Measurements from ENCODE around the gene ZNF784. TPM values are rescaled to one million over a fixed set of nuclear protein-coding genes. Genes with fewer than 3 reads are reported as not detected.

Gene ZNF784
- total and polyA plus RNA-seq, 9 of the 15 experiments (the other 6 are each of a cell fraction or from before 2014, with no cell fraction given): 0.14 to 6.1 (median 2.1) TPM

DNA sequence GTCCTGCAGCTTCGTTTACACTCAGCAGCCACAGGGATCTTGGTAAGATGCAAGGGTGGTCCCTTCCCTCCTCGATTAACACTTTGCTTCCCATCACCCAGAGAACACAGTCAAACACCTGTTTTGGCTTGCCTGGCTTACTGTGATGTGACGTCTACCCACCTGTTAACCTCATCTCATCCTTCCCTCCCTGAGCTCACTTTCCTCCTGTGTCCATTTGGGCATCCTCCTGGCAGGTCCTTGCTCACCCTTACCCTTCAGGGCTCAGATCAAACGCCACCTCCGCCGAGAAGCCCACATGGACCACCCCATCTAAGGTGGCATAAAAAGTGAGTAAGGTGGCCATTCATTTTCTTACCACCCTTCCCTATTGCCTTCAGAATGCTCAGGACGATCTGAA lies 34.3 kb downstream of the ZNF784 start:
- CTCF ChIA-PET (ENCODE audit: low intra/inter-chr PET ratio): no interaction called here
- Histone ChIP-seq H3K27ac (ENCODE audit: extremely low read depth, low read depth, low read length) (no peak overlapping the region), H3K36me3 (ENCODE audit: control insufficient read depth, insufficient read depth, low read length) (peaks cover 21% of the 10 kb centered on the region; the same call in 2 of the 3 replicates), H4K20me1 (replicated peaks; ENCODE audit: control insufficient read depth, insufficient read depth, low read length) (0 out of 2 replicates have a peak, but pooled peaks cover 6% of the 10 kb centered on the region), H3K4me2 (ENCODE audit: insufficient read depth, low read length) (no peak overlapping the region), H3K27me3 (ENCODE audit: control insufficient read depth in 2 of 2, insufficient read depth in 2 of 2, low read length in 2 of 2) (peaks cover under 1 to 2% of the 10 kb centered on the region in 2 experiments; a peak in 3 of 5 replicates), H2AFZ (ENCODE audit: low read depth, low read length) (no peak overlapping the region), H3K4me3 (no peak overlapping the region), H3K79me2 (ENCODE audit: control insufficient read depth, insufficient read depth, low read length) (no peaks in the 10 kb centered on the region), H3K9me1 (ENCODE audit: control insufficient read depth, insufficient read depth, low read length) (no peaks in the 10 kb centered on the region), H3K9me3 (replicated peaks; ENCODE audit: control insufficient read depth, insufficient read depth, low read depth, low read length) (peaks cover 3% of the 10 kb centered on the region; the same call in 1 of the 2 replicates), H3K9ac (ENCODE audit: insufficient read depth in 1 of 2, low read depth in 2 of 2, low read length in 2 of 2) (peak overlapping the region in 1 of 2 experiments; percentile 23; a peak in 1 of 4 replicates), H3K4me1 (replicated peaks in 1 of 2; ENCODE audit: control insufficient read depth in 2 of 2, insufficient read depth in 2 of 2, low read length in 2 of 2) (peaks cover 10 to 40% of the 10 kb centered on the region in 2 experiments; a peak in 3 of 5 replicates)
- peak; percentile 64 for TF ChIP-seq ZFP36 (IDR thresholded peaks at IDR 0.05; ENCODE audit: low read depth, low read length, partially characterized antibody)
- no peak for TF ChIP-seq GABPA (tag; conservative IDR thresholded peaks at IDR 0.05; ENCODE audit: low read depth)
- no peak for TF ChIP-seq NCOR1 (IDR thresholded peaks at IDR 0.05)
- WGBS (ENCODE audit: insufficient coverage, low coverage, missing lambda C conversion rate): 39% methylated on average over 7 of the region's 7 CpGs
- intact Hi-C loops (cut with micrococcal nuclease): no loop called here
- POLR2A ChIA-PET: no interaction called here
- no peak for FAIRE-seq
- no peak for ATAC-seq
- BruUV-seq (replicated peaks): no TSS peak
- no peak for DNase-seq (ENCODE audit: extremely low read depth in 1 of 4, low spot score in 3 of 4)
- in situ Hi-C loops (cut with MboI): no loop called here

DNA sequence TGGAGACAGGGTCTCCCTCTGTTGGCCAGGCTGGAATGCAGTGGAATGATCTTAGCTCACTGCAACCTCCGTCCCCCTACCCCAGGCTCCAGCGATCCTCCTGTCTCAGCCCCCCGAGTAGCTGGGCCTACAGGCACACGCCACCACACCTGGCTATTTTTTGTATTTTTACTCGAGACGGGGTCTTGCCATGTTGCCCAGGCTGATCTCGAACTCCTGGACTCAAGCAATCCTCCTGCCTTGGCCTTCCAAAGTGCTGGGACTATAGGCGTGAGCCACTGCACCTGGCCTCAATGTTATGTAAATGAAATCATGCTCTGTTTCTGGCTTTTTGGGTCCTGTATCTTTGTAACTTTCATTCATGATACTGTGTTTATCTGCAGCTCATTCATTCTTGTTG lies 35.6 kb downstream of the ZNF784 start:
- in situ Hi-C loops (cut with MboI): no loop called here
- H3K9ac ChIP-seq (ENCODE audit: insufficient read depth in 1 of 2, low read depth in 2 of 2, low read length in 2 of 2): no peak overlapping the region
- no peaks in the 10 kb centered on the region for H3K9me1 ChIP-seq (ENCODE audit: control insufficient read depth, insufficient read depth, low read length)
- H3K27ac ChIP-seq (ENCODE audit: extremely low read depth, low read depth, low read length): no peak overlapping the region
- H3K79me2 ChIP-seq (ENCODE audit: control insufficient read depth, insufficient read depth, low read length): no peaks in the 10 kb centered on the region
- no peak overlapping the region for H2AFZ ChIP-seq (ENCODE audit: low read depth, low read length)
- FAIRE-seq (no peak), DNase-seq (ENCODE audit: extremely low read depth in 1 of 4, low spot score in 3 of 4) (no peak), ATAC-seq (no peak)
- peaks cover 10 to 40% of the 10 kb centered on the region in 2 experiments; a peak in 3 of 5 replicates for H3K4me1 ChIP-seq (replicated peaks in 1 of 2; ENCODE audit: control insufficient read depth in 2 of 2, insufficient read depth in 2 of 2, low read length in 2 of 2)
- ChIA-PET POLR2A (interaction anchor here (0.6 to 3.1 kb wide), 3 partner anchors 10 to 361 kb away, joined by 3 to 22 read pairs (median 3); partner anchors contain the start of genes FIZ1 and ZNF524), CTCF (ENCODE audit: low intra/inter-chr PET ratio) (no interaction called here)
- no TSS peak for BruUV-seq (replicated peaks)
- peaks cover 12% of the 10 kb centered on the region; the same call in 2 of the 3 replicates for H3K36me3 ChIP-seq (ENCODE audit: control insufficient read depth, insufficient read depth, low read length)
- TF ChIP-seq CBFB (CRISPR knock-in tag; IDR thresholded peaks at IDR 0.05) (no peak), ZNF184 (CRISPR knock-in tag; IDR thresholded peaks at IDR 0.05) (no peak), RBM14 (IDR thresholded peaks at IDR 0.05; ENCODE audit: borderline replicate concordance, insufficient read depth, low read depth, low read length) (no peak), ZNF121 (CRISPR knock-in tag; conservative IDR thresholded peaks at IDR 0.05) (peak; percentile 19; the same call in 1 of the 2 replicates)
- H3K27me3 ChIP-seq (ENCODE audit: control insufficient read depth in 2 of 2, insufficient read depth in 2 of 2, low read length in 2 of 2): peaks cover 8 to 12% of the 10 kb centered on the region in 2 experiments; a peak in 4 of 5 replicates
- H3K4me3 ChIP-seq: no peak overlapping the region
- 62% methylated on average over 7 of the region's 8 CpGs for WGBS (ENCODE audit: insufficient coverage, low coverage, missing lambda C conversion rate)
- no peaks in the 10 kb centered on the region for H3K9me3 ChIP-seq (replicated peaks; ENCODE audit: control insufficient read depth, insufficient read depth, low read depth, low read length)
- 0 out of 2 replicates have a peak, but pooled peaks cover 6% of the 10 kb centered on the region for H4K20me1 ChIP-seq (replicated peaks; ENCODE audit: control insufficient read depth, insufficient read depth, low read length)
- intact Hi-C loops (cut with micrococcal nuclease): no loop called here
- no peak overlapping the region for H3K4me2 ChIP-seq (ENCODE audit: insufficient read depth, low read length)

Data from K562 (cell line).